GM19463 (cell line): ENCODE data around the gene APOBEC3F.
"Not testable (repeated sequence)": the region's sequence is repeated elsewhere in the genome, so short reads cannot be mapped to it uniquely, and the experiment has no call there.

ENCODE experiments used
- ATAC-seq: cut with Tn5 transposase; IDR thresholded peaks from one replicate; pipeline ENCODE4 v1.9.1; 2021; ENCODE audit warnings: mild to moderate bottlenecking, moderate library complexity; ENCODE audit not compliant: unreplicated experiment

Gene APOBEC3F

DNA sequence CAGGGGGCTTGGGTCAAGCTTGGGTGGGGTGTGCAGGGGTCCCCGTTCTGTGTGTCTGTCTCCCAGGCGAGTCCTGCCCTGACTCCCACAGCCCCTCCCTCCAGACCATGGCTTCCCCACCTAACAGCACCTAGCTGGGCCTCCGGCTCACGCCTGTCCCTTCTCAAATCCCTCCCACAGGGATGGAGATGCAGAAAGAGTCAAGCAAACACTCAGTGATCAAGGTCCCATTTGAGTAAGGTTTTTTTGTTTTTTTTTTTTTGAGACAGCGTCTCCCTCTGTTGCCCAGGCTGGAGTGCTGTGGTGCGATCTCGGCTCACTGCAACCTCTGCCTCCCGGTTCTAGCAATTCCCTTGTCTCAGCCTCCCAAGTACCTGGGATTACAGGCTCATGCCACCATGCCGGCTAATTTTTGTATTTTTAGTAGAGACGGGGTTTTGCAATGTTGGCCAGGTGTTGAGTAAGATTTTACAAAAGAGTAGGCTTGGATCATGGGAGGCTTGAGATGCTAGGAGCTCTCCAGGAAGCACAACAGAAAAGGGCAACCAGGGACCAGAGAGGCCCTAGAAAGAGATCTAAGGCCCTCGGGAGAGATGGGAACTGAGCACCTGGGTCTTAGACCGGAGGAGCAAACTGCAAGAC, 14.0 kb upstream of the APOBEC3F start:
- ATAC-seq, result no peak

DNA sequence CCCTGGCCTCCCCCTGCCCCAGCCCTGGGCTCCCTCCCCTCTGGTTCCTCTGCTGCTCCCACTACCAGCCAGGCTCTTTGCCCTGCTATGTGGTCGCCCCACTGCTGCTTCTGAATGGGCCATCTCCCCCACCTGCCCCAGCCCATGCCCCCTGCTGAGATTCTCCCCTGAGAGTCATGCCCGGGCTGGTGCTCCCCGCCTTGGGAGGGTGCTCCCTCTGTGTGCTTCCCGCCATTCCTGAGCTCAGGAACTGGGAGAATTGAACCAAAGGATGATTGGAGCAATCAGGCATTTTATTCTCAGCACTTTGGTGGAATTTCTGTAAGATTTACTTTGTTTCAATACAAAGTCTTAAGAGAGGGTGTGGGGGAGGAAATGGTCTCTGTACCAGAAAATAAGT, 12.9 kb upstream of the APOBEC3F start:
- no peak for ATAC-seq

DNA sequence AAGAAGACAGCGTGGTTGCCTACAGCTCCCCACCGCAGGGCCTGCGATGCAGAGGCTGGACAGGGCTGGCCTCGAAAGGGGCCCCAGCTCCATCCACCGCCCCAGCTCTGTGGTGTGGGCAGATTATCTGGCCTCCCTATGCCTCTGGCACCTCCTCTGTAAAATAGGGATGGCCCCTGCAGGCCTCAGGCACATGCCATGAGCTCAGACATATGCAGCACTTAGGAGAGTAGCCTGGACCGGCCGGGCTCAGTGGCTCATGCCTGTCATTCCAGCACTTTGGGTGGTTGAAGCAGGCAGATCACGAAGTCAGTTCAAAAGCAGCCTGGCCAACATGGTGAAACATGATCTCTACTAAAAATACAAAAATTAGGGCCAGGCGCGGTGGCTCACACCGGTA, 12.4 kb upstream of the APOBEC3F start:
- no peak for ATAC-seq

DNA sequence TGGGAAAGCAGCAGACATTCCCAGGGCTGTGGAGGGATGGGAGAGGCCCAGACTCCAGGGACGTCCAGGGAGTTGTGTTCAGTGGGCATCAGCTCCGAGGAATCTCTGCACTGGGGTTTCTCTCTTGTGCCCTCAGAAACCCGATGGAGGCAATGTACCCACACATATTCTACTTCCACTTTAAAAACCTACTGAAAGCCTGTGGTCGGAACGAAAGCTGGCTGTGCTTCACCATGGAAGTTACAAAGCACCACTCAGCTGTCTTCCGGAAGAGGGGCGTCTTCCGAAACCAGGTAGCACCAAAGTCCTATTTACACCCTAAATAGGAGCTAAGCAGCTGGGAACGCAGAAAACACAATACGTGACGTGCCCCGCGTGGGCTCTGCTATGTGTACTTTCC, 11.4 kb upstream of the APOBEC3F start:
- no peak for ATAC-seq

- ATAC-seq, result no peak
Measured at GRCh38 chr22:39030705-39031104, 10.0 kb upstream of the APOBEC3F start.

GRCh38 chr22:39031434-39032295, 9.0 kb upstream of the APOBEC3F start:
- not testable (repeated sequence) for ATAC-seq

DNA sequence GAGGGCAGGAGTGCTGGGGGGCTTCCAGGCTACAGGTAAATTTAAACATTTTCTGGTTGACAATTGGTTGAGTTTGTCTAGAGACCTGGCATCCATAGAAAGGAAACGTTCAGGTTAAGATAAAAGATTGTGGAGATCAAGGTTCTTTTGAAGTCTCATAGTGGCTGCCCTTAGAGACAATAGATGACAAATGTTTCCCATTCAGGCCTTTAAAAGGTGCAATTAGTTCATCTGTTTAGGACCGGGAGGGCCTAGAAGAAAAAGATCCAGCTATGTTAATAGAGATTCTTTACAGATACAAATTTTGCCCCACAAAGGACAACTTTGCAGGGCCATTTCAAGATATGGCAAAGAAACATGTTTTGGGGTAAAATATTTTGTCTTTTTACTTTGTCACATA, 3.6 kb upstream of the APOBEC3F start:
- not testable (repeated sequence) for ATAC-seq

GRCh38 chr22:39039306-39040126, 1.1 kb upstream of the APOBEC3F start:
- ATAC-seq, result no peak

- not testable (repeated sequence) for ATAC-seq
Measured at GRCh38 chr22:39040155-39040537, 518 bp upstream of the APOBEC3F start.

- ATAC-seq, result no peak
Measured at GRCh38 chr22:39041908-39042307, 1.2 kb downstream of the APOBEC3F start.

GRCh38 chr22:39043063-39043462, 2.4 kb downstream of the APOBEC3F start:
- not testable (repeated sequence) for ATAC-seq

DNA sequence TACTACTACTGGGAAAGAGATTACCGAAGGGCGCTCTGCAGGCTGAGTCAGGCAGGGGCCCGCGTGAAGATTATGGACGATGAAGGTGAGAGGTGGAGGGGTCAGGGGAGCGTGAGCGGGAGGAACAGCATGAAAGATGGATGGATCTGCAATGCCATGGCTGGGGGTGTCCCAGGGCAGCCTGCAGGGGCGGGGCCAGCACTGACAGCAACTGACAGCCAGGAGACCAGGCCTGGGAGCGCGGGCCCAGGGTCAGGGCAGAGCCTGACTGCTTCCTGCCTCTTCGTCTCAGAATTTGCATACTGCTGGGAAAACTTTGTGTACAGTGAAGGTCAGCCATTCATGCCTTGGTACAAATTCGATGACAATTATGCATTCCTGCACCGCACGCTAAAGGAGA, 4.5 kb downstream of the APOBEC3F start:
- ATAC-seq, result not testable (repeated sequence)

GRCh38 chr22:39049486-39049885, 8.8 kb downstream of the APOBEC3F start:
- ATAC-seq, result not testable (repeated sequence)

GRCh38 chr22:39051844-39052495, 11.3 kb downstream of the APOBEC3F start:
- not testable (repeated sequence) for ATAC-seq

DNA sequence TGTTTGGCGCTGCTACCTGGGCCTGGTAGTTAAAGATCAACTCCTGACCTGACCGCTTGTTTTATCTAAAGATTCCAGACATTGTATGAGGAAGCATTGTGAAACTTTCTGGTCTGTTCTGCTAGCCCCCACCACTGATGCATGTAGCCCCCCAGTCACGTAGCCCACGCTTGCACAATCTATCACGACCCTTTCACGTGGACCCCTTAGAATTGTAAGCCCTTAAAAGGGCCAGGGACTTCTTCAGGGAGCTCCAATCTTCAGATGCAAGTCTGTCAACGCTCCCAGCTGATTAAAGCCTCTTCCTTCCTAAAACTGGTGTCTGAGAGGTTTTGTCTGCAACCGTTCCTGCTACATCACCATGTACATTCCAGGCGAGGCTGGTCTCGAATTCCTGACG, 15.0 kb downstream of the APOBEC3F start:
- ATAC-seq, result no peak

GRCh38 chr22:39061290-39061689, 20.6 kb downstream of the APOBEC3F start:
- not testable (repeated sequence) for ATAC-seq

DNA sequence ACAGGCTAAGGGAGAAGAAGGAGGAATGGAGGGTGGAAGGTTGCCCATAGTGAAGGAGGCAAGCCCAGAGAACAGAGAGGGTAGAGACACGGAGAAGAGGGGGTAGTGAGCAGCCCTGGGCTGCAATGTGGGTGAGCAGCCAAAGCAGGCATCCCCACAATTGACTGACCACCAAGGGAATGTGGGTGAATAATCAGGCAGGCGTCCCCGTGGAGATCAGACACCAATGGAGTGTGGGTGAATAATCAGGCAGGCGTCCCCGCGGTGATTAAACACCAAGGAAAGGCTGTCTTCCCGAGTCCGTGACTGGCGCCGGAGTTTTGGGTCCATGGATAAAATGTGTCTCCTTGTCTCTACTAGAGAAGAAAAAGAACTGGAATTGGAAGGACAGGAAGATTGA, 21.3 kb downstream of the APOBEC3F start:
- ATAC-seq, result not testable (repeated sequence)

- ATAC-seq, result not testable (repeated sequence)
Measured at GRCh38 chr22:39063904-39064303, 23.2 kb downstream of the APOBEC3F start.

DNA sequence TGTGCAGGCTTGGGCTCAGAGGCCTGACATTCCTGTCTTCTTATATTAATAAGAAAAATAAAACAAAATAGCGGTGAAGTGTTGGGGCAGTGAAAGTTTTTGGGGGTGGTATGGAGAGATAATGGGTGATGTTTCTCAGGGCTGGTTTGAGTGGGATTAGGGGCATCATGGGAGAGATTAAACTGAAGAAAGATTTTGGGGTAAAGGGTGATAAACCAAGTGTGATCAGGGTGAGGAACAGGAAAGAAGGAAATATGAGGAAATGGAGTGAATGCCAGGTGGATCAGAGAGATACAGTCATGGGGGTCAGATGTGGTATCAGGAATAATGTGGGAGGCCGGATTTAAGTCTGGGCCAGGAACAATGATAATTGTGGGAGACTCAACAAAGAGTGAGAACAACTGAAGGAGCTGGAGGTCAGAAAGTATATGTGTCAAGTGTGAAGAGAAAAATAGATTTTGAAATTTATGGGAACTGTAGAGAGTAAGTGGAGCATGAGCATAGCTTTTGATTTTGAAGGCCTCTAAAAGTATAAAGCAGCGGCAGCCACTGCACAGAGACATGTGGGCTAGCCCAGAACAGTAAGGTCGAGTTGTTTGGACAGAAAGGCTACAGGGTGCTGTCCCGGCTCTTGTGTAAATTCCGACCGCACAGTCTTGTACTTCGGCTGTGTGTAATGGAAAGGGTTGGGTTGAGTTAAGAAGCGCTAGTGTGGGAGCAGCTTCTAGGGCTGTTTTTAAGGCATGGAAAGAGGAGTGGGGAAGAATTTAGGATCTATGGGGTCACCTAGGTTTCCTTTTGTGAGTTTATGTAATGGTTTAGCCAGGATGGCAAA, 26.0 kb downstream of the APOBEC3F start:
- ATAC-seq, result not testable (repeated sequence)
